Stimulated activated CD4-positive, alpha-beta T cell treated with anti-CD3 and anti-CD28 coated beads, Interleukin-4, amount 100 ng/mL, for 1 hour (primary cell): Measurements from ENCODE around the gene TTYH1.

Experiments
- DNase-seq: peaks from one replicate; pipeline ENCODE4 v3.0.0-alpha.2; 2020

Gene TTYH1

DNA sequence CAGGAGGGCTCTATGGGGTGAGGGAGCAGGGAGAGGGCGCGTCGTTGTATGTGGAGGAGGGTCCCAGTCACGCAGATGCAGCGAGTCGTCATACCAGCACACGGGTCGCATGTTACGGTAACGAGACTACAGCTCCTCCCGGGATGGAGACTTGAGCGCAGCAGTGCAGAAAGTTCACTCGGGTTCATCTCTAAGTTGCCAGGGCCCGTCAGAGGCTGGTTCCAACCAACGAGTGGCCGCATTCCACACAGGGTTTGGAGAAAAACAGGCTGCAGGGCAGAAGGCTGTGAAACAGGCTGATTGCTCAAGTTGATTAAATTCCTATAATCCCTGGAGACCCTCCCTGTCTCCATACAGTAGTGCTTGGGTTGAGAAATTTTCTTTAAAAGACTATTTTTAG is 21.9 kb upstream of the TTYH1 start:
- no peak for DNase-seq

DNA sequence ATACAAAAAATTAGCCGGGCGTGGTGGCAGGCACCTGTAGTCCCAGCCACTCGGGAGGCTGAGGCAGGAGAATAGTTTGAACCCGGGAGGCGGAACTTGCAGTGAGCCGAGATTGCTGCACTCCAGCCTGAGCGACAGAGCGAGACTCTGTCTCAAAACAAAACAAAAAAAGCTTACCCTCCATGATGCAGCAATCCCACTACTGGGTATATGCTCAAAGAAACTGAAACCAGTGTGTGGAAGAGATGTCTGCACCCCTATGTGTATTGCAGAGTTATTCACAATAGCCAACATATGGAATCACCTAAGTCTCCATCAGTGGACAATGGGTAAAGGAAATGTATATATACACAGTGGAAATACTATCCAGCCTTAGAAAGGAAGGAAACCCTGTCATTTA is 19.6 kb upstream of the TTYH1 start:
- DNase-seq: no peak

DNA sequence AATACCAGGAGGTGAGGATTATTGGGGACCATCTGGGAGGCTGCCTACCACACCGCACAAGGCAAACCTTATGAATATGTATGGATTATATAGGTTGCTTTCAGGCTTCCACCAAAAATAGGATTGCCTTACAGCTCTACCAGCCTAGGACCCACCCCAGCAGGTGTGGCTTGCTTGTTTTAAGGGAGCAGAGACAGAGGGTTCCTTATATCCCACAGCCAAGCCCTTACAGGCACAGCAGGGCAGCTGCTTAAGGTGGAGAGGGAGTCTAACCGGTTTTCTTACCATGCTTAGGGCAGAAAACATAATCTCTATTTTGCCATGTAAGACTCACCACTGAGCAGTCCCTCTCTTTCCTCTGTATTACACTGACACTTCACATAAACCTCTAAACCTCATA is 16.1 kb upstream of the TTYH1 start:
- DNase-seq: no peak

DNA sequence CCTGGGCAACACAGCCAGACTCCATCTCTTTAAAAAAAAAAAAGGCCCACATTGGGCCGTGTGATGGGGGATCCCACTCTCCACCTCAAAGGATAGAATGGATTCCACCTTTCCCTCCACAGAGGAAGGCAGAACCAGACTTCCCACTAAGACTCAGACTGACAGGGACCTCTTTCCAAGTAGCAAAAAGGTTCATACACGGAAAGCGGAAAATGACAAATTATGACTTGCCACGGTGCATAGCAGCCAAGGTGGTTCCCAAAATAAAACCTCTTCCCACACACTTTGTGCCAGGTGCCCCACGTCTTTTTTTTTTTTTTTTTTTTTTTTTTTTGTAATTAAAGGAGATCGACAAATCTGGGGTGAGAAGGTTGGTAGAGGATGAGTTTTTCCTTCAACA is 14.4 kb upstream of the TTYH1 start:
- DNase-seq: no peak

DNA sequence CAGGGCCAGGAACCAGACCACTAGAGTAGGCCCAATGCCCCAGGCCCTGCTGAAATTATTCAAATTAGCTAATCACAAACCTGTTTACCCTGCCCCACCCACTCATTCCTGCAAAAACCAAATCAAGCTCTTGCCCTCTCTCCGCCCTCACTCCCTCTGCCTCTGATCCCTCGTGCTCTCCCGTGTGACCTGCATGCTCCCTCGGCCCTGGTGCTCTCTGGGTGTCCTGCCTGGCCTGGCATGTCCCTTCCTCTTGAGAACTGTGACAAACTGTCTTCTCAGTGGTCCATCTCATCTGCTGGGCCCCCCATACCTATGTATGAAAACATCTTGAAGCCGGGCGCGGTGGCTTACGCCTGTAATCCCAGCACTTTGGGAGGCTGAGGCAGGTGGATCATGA is 12.2 kb upstream of the TTYH1 start:
- DNase-seq: no peak

DNA sequence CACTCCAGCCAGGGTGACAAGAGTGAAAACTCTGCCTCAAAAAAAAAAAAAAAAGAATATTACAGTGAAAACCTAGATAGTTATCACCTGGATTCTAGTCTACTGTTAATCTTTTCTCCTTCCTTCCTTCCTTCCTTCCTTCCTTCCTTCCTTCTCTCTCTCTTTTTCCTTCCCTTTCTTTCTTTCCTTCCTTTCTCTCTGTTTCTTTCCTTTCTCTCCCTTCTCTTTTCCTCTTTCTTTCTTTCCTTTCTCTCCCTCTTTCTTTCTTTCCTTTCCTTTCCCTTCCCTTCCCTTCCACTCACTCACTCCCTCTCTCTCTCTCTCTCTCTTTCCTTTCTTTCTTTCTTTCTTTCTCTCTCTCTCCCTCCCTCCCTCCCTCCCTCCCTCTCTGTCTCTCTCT is 9.6 kb upstream of the TTYH1 start:
- DNase-seq: no peak

DNA sequence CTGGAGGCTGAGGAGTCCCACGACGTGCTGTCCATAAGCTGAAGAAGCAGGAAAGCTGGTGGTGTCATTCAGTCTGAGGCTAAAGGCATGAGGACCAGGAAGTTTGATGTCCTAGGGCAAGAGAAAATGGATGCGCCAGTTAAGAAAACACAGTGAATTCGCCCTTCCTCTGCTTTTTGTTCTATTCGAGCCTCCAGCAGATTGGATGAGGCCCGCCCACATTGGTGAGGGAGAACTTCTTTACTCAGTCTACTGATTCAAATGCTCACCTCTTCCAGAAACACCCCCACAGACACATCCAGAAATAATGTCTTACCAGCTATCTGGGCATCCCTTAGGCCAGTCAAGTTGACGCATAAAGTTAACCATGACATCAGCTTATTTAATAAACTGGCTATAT is 7.5 kb upstream of the TTYH1 start:
- DNase-seq: no peak

DNA sequence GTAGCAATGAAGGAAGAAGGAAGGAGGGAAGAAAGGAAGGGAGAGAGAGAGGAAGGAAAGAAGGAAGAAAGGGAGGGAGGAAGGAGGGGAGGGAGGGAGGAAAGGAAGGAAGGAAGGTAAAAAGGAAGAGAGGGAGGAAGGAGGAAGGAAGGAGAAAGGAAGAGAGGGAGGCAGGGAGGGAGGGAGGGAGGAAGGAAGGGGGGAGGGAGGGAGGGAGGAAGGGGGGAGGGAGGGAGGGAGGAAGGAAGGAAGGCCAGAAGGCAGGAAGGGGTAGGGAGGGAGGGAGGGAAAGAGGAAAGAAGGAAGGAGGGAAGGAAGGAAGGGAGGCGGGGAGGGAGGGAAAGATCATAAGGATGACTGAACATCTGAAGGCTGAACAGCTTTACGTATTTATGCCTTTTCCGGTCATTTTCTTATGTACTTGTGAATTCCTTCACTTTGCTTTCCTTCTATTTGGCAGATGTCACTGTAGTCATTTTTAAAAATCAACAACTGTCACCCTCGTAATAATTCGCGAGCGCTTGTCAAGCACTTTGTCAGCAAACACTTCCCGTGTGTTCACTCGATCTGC is 6.7 kb upstream of the TTYH1 start:
- DNase-seq: no peak

DNA sequence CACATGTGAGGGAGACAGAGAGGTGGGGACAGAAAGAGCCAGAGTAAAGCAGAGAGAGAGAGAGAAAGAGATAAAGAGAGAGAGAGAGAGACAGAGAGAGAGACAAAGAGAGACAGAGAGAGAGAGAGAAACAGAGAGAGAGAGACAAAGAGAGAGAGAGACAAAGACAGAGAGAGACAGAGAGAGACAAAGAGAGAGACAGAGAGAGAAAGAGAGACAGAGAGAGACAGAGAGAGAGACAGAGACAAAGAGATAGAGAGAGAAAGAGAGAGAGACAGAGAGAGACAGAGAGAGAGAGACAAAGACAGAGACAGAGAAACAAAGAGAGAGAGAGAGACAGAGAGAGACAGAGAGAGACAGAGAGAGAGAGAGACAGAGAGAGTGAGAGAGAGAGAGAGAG is 4.2 kb upstream of the TTYH1 start:
- no peak for DNase-seq

DNA sequence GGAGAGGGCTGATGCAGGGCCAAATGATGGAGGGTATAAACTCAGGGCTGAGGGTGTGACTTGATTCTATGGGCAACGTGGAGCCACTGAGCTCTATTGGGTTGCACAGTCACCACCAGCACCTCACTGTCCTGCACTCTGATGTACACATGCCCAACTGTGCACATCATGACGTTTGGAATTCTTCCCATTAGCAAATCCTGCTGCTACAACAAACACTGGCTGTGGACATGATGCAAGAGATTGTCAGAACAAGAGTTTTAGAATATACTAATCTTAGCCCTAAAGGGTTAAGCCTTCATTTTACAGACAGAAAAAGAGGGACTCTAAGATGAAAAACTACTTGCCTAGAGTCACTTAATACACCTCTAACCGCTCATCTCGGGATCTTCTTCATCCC is 2.4 kb upstream of the TTYH1 start:
- no peak for DNase-seq

DNA sequence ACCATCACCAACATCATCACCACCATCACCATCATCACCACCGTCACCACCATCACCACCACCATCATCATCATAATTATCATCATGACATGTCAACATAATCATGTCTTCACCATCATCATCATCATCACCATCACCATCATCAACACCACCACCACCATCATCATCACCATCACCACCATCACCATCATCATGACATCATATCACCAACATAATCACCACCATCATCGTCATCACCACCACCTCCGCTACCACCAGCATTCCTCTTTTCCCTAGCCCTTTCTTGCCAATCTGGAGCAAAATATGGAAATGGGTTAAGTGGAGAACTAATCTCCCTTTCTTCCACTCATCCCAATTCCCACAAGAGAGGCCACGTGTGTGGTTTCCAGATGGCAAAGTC is 1.1 kb upstream of the TTYH1 start:
- DNase-seq: no peak

DNA sequence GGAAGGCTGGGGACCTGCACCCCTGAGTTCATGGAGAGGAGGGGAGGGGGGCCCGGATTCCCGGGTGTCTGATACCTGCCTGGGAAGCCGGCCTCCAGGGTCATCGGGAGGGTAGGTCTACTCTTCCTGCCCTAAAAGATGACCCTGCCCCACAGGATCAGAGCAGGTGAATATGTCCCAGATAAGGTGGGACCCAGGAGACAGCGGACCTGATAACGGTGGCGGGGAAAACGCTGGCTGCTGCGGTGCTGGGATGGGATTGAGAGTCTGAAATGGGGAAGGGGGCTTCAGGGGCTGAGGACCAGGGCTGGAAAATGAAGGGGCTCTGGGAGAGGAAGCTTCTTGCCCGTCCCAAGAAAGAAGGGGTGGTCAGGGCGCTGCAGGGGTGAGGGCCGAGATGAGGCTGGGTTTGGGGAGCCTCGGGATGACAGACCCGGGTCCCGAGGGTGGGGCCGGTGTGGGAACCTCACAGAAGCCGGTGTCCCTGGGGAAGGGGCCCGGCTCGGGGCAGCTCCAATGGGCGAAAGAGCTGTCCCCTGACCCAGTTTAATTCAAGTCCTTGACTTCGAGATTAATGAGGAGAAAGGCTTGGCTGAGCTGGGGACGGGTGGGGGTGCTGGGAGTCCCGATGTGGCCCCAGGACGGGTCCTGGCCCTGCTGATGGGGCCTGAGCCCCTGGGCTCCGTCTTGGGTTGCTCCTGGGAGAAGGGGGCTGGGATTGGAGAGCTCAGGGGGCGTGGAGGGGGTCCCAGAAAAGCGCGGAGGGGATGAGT is 823 bp downstream of the TTYH1 start:
- DNase-seq: no peak

DNA sequence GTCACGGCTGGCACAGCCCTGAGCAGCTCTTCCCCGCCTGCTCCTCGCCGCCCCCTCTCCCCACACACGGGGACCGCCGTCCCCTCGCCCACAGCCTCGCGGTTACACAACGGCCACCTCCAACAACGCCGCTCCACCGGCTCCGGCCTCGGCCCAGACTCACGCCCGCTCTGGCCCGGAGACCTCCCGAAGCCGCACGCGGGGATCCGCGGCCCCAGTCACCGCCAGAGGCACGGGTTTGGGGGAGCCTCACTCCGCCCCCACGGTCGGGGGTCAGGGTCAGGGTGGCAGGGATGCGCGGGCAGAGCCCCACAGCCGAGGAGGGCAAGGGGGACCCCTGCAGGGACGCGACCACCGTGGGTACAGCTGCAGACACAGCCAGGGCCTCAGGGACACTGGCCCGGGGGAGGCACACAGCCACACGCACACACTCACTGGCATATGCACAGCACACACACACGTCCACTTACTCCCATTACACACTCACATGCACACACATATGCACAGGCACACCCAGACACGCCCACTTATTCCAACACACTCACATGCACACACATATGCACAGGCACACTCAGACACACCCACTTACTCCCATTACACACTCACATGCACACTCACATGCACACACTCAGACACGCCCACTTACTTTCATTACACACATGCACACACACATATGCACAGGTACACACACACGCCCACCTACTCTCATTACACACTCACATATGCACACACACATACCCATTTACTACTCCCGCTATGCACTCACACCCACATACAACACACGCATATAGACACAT is 1.6 kb downstream of the TTYH1 start:
- DNase-seq: no peak

DNA sequence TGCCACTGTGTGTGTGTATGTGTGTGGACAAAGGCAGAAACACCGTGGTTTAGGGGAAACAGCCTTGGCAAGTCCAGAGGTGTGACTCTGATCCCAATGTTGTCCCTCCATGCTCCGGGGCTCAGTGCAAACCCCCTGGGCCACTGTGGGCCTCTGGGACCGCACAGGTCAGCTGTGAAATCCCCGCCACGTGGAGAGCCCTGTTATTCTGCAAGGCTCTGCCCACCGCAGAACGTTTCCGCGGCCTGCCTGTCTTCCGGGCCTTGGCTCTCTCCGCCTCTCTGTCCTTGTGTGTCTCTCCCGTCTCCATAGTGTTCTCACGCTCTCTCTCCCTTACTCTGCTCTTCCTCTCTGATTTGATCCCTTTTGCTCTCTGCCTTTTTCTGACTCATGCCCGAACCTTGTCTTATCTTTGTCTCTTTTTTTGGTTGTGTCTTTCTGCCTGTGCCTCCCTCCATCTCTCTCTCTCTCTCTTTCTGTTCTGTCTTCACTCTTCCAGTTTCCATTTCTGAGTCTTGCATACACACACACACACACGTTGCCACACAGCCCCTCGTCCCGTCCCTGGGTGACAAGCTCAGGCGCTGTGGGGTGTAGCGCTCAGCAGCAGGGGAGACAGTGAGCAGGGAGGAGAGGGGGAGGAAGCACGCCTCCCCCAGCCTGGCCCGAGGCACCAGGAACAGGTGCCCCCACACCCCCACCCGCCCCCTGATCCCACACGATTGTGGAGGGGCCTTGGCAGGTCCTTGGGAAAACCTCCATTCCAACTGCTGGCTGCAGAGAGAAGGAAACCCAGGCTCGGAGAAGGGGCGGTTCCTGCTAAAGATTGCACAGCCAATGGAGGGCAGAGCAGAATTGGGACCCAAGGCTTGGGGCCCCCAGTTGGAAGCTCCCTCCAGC is 3.0 kb downstream of the TTYH1 start:
- no peak for DNase-seq

DNA sequence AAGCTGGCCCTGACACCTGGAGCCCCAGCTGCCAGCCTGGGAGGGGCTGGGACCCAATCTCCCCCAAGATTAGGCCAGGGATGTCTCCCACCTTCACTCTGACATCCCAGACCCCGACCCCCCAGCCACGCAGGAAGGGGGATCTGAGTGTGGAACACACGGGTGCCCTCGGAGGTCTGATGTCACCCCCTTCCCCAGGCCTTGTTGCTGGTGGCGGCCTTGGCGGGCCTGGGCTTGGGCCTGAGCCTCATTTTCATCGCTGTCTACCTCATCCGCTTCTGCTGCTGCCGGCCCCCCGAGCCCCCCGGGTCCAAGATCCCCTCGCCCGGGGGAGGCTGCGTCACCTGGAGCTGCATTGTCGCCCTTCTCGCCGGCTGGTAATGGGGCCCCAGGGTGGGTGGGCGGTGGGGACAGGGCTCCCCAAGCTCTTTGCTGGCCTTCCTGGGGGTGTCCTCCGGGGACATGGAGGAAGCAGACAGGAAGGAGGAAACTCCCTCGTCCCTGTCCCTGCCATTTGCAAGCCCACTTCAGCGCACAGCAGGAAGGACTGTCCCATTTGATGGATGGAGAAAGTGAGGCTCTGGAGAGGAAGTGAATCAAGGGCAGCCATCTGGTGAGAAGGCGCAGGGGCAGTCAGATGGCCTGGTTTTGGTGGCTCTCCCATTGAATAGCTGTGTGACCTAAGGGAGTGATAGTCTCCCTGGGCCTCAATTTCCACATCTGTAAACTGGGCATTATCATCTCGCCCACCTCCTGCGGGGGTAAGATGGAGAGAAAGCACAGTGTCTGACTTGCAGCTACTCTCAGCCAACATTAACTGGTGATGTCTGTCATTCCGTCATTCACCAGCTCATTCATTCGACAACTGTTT is 3.9 kb downstream of the TTYH1 start:
- DNase-seq: no peak

DNA sequence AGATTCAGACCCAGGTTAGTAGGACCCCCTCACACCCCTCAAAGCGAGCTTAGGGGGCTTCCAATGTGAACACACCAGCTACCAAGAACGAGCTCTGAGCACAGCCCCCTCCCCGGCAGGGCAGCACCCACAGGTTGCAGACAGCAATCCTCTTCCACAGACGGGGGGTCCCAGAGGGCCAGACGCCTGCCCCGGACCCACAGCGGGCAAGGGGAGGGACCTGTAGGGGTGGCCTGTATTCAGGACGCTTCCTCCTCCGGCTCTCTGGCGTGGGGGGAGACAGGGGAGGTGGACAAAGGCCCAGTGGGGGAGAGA is 4.8 kb downstream of the TTYH1 start:
- no peak for DNase-seq

DNA sequence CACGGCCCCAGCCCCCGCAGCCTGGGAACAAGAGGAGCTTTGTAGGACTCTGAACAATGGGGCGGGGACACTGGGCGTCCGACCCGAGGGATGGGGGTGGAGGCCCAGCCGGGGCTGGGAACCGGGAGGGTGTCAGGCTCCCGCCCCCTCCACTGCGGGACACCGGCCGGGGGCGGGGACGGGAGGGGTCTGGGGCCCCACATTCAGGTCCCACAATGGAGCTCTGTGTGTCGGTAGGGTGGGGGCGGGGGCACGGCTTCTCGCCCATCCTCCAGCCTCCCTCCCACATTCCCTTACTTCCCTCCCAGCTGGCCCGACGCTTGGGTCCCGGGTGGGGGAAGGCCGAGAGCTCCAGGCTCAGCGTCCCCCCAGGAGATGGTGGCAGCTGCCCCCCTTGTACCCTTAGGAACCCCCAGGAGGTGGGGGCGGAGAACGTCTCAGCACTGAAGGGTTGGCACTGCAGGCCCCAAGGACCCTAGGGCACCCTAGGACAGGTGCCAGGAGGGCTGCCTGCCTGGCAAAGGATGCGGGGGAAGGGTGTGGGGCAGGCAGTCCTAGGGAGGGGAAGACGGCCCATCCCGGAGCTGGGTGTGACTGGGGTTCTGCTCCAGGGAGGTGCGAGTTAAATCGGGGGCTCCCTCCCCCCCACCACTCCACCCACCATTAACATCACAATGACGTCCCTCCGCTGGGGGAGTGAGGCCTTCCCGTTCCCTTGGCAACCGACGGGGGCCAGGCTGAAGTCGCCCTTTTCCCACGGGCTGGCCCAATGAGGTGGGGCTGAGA is 5.3 kb downstream of the TTYH1 start:
- no peak for DNase-seq

DNA sequence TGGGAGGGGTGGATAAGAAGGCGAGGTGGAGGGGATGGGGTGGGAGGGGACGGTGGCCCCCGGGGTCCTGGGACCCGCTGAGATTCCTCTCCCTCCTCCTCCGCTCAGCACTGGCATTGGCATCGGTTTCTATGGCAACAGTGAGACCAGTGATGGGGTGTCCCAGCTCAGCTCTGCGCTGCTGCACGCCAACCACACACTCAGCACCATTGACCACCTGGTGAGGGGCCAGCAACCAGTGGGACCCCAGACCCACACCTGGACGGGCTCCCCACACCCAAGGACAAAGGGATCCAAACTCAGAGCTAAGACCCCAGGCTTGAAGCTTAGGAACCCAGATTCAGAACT is 5.9 kb downstream of the TTYH1 start:
- DNase-seq: no peak

DNA sequence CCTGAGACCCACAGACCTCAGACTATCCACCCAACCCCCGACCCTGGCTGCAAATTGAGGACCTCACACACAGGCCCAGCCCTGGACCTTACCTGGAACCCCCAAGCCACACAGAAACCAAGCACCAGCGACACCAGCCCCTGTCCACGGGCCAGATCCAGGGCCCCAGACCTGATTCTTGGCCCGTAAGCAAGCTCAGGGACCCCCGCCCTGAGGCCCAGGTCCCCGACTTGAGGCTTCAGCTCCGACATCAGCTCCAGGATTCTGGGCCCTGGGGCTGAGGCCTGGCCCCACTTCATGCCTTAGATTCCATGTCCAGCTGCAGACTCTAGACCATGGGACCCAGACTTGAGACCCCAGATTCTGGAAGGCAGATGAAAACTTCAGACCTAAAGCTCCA is 6.3 kb downstream of the TTYH1 start:
- no peak for DNase-seq

DNA sequence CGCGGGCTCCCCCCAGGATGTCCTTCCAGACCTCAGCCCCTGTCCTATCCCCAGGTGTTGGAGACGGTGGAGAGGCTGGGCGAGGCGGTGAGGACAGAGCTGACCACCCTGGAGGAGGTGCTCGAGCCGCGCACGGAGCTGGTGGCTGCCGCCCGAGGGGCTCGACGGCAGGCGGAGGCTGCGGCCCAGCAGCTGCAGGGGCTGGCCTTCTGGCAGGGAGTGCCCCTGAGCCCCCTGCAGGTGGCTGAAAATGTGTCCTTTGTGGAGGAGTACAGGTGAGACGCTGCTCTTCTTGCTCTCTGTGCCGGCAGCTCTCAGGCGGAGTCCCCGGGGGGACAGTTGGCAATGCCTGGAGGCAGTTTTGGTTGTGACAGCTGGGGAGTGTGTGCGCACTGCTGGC is 6.9 kb downstream of the TTYH1 start:
- no peak for DNase-seq

DNA sequence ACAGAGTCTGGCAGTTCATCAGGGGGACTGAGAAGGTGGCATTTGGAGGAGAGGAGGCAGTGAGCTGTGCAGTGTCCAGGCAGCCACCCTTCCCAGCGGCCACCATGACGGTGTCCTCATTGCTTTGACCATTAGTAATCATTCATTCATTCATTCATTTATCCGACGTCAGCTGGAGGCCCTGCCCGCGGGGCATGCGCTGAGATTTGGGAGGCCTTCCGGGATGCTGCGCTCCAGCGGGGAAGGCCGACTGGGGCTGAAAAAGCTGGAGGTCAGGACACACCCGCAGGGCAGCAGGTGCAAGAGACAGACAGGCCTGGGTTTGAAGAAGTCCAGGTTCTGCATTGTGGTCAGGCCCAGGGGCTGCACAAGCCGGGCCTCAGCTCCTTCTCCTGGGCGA is 8.9 kb downstream of the TTYH1 start:
- no peak for DNase-seq
